ENCODE results near the gene NXPH4.

DNA sequence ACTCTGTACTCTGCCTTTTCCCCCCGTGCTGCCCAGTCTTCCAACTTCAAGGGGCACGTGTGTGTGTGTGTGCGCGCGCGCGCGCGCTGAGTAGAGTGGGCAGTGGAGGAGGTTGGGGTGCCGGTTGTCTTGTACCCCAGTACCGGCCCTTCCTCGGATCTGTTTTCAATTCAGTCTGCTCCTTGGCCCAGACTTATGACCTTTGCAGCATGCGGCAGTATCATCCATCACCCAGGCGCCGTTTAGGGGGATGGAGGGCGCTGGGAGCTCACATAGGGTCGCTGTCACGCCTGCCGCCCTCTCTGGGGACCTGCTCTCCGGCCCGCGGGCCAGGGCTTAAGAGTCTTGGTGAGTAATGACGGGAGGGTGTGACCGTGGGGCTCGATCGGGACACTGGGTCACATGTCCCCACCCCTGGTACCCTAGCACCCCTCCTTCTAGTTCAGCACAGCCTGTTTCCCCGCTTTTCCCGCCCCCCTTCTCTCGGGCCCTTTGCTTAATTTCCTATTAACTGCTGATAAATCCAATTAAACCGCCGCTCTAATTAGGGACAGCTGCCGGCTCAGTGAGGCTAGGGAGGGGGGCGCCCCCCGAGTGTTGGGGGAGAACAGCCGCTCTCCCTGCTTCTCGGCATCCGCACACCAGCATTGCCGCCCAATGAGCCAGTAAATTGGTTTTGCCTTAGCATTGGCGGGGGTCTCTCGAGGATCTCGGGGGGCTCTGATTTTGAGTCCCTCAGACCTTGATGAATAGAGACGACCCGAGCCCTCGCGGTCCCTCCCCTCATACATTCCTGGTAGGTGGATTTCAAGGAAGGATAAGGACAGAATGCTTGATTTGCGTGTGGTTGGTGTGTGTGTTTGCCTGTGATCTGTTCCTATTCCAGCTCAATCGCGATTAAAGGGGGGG, 25.1 kb downstream of the NXPH4 start:
- TF ChIP-seq POLR2AphosphoS5 (IDR thresholded peaks at IDR 0.05), result no peak
- no peak for TF ChIP-seq CTCF (IDR thresholded peaks at IDR 0.05; ENCODE audit: poor library complexity, severe bottlenecking)
- TF ChIP-seq RAD21 (conservative IDR thresholded peaks at IDR 0.05), result no peak
- no peak for TF ChIP-seq EP300 (conservative IDR thresholded peaks at IDR 0.05; ENCODE audit: poor library complexity, severe bottlenecking)
- no peak for TF ChIP-seq EZH2 (IDR thresholded peaks at IDR 0.05; ENCODE audit: borderline replicate concordance, insufficient read depth, low read length, poor library complexity, severe bottlenecking)
- no peak for TF ChIP-seq MXI1 (conservative IDR thresholded peaks at IDR 0.05; ENCODE audit: poor library complexity, severe bottlenecking)

Measured in neural cell (in vitro differentiated cells).